Memory B cell (primary cell): ENCODE data around the gene TEX101.

Experiments used
- ATAC-seq: fragments of 150-1000 bp; cut with Tn5 transposase; 2 replicates; pipeline ENCODE4 v1.10.0; 2021; ENCODE audit warnings: low read depth, mild to moderate bottlenecking, moderate library complexity
- DNase-seq, 2 donors: peaks; one replicate each; pipeline ENCODE4 v3.0.0; 2022; ENCODE audit warnings: low spot score in 2 of 2
- H3K27ac Mint-ChIP-seq: one replicate; pipeline ENCODE4 v1.8.0; 2022; ENCODE audit warnings: mild to moderate bottlenecking, moderate library complexity, mixed read lengths
- H3K27me3 Mint-ChIP-seq: one replicate; pipeline ENCODE4 v1.8.0; 2022; ENCODE audit warnings: mixed read lengths
- H3K36me3 Mint-ChIP-seq: one replicate; pipeline ENCODE4 v1.8.0; 2022; ENCODE audit warnings: mild to moderate bottlenecking, mixed read lengths
- H3K4me1 Mint-ChIP-seq: one replicate; pipeline ENCODE4 v1.8.0; 2022; ENCODE audit warnings: mixed read lengths
- H3K4me3 Mint-ChIP-seq: one replicate; pipeline ENCODE4 v1.8.0; 2022; ENCODE audit warnings: mild to moderate bottlenecking, moderate library complexity, mixed read lengths
- H3K9me3 Mint-ChIP-seq: one replicate; pipeline ENCODE4 v1.8.0; 2022; ENCODE audit warnings: mixed read lengths

The TEX101 gene

GRCh38 chr19:43465468-43466120 is 50.9 kb downstream of the TEX101 start, which contains the start of gene LYPD3:
Gene LYPD3 (minus strand): TSS chr19:43465608. CDS start chr19:43465571, 37 bp downstream.
- Mint-ChIP-seq H3K4me3 (peak within 1 kb of the TSS; percentile 94), H3K27ac (peak within 1 kb of the TSS; percentile 82), H3K27me3 (peaks cover 5% of the 10 kb centered on the region), H3K4me1 (peaks cover 10% of the 10 kb centered on the region), H3K36me3 (no peaks in the 10 kb centered on the region), H3K9me3 (no peaks in the 10 kb centered on the region)
- ATAC-seq (no peak), DNase-seq (no peak)

GRCh38 chr19:43466793-43467192 is 52.1 kb downstream of the TEX101 start:
- no peaks in the 10 kb centered on the region for H3K9me3 Mint-ChIP-seq
- peaks cover 10% of the 10 kb centered on the region for H3K4me1 Mint-ChIP-seq
- H3K27ac Mint-ChIP-seq, result no peak overlapping the region
- H3K4me3 Mint-ChIP-seq, result no peak overlapping the region
- DNase-seq (no peak), ATAC-seq (no peak)
- H3K27me3 Mint-ChIP-seq, result peaks cover 5% of the 10 kb centered on the region
- no peaks in the 10 kb centered on the region for H3K36me3 Mint-ChIP-seq

GRCh38 chr19:43467276-43467675 is 52.6 kb downstream of the TEX101 start:
- Mint-ChIP-seq H3K36me3 (no peaks in the 10 kb centered on the region), H3K4me1 (peaks cover 10% of the 10 kb centered on the region), H3K4me3 (no peak overlapping the region), H3K9me3 (no peaks in the 10 kb centered on the region), H3K27ac (no peak overlapping the region), H3K27me3 (peaks cover 5% of the 10 kb centered on the region)
- no peak for DNase-seq
- ATAC-seq, result no peak

- DNase-seq, result no peak
These were observed 53.0 kb downstream of the TEX101 start for GRCh38 chr19:43467730-43468129.

More at GRCh38 chr19:43467730-43468129, 53.0 kb downstream of the TEX101 start:
- Mint-ChIP-seq H3K9me3 (no peaks in the 10 kb centered on the region), H3K27me3 (peaks cover 5% of the 10 kb centered on the region), H3K4me1 (peaks cover 10% of the 10 kb centered on the region), H3K36me3 (no peaks in the 10 kb centered on the region), H3K4me3 (no peak overlapping the region), H3K27ac (no peak overlapping the region)
- ATAC-seq, result no peak
